GM12875 (cell line): Measurements from ENCODE around the gene DZIP3.

Source experiments
- H3K4me3 ChIP-seq: one replicate; pipeline ENCODE4 v1.5.1; 2011; ENCODE audit warnings: low read depth, low read length, control low read depth
- CTCF ChIP-seq: IDR thresholded peaks from 2 replicates; pipeline ENCODE4 v1.5.1; 2011; ENCODE audit warnings: low read depth, mild to moderate bottlenecking, control low read depth, inconsistent platforms, low read length, moderate library complexity, borderline replicate concordance; ENCODE audit not compliant: insufficient read depth

DZIP3 gene

GRCh38 chr3:108598375-108598774 is 8.9 kb downstream of the DZIP3 start:
- no peak for TF ChIP-seq CTCF
- no peak overlapping the region for H3K4me3 ChIP-seq

GRCh38 chr3:108599677-108600409 is 10.3 kb downstream of the DZIP3 start:
- no peak for TF ChIP-seq CTCF
- H3K4me3 ChIP-seq = no peak overlapping the region

DNA sequence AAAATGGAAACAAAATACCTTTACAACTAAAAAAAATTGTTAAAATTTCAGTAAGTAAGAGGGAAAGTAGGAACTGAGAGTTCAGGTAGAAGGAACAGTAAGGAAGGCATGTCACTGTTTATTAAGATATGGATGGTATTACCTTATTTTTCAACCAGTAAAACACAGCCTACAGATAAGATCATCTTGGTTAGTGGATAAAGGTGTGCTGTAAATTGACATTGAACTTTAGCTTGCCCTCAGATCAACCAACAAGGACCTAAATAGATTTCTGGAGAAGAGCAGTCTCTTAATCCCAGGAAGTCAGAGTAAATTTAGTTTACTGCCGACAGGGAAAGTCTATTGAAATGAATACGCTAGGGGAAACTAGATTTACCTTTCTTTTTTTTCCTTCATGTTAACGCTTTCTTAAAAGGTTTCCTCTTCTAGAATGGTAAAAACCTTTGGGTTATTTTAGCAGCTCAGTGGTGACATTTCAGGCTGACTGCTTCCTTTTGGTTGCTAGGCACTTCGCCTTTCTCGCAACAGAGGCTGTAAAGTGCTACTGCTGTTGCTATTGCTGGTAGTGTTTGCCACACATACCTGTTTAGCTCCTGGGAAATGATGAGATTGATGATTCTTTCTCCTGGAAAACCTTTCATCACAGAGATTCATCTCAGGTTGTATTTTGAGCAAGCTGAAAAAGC is 12.9 kb downstream of the DZIP3 start:
- TF ChIP-seq CTCF = no peak
- no peak overlapping the region for H3K4me3 ChIP-seq

DNA sequence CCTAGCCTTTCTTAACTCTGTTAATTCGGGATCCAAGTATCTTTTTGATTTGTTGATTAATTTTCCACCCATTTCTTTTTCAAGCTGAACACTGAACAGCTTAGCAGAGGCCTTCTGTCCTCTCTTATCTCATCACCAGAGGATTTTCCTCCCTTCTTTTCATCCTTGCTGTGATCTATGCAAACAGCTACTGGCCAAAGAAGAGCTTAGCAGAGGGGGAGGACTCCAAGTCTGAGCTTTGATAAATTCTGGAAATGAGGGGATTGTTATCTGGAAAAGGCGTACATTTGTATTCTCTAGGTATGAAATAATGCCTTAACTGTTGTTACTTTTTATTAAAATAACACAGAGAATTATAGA is 13.4 kb downstream of the DZIP3 start:
- TF ChIP-seq CTCF = no peak

GRCh38 chr3:108603691-108604090 is 14.2 kb downstream of the DZIP3 start:
- no peak for TF ChIP-seq CTCF
- no peak overlapping the region for H3K4me3 ChIP-seq

More for the DNA sequence above, 13.4 kb downstream of the DZIP3 start:
- no peak overlapping the region for H3K4me3 ChIP-seq

DNA sequence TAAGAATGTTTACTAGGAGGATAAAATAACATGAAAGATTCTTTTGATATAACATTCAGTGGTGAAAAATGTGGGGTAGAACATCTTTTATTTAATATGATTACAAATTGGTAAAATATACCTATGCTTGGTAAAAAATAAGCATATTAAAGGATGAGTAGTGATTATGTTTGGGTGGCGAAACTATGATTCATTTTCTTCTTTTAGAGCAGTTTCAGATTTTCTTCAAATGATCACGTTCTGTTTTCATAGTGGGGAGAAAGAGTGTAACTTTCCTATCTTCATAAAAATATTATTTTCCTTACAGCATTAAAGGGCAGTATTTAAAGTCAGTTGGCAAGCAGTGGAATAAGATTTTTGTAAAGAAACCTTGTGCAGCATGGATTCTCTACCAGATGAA is 15.5 kb downstream of the DZIP3 start:
- no peak overlapping the region for H3K4me3 ChIP-seq
- TF ChIP-seq CTCF = no peak

DNA sequence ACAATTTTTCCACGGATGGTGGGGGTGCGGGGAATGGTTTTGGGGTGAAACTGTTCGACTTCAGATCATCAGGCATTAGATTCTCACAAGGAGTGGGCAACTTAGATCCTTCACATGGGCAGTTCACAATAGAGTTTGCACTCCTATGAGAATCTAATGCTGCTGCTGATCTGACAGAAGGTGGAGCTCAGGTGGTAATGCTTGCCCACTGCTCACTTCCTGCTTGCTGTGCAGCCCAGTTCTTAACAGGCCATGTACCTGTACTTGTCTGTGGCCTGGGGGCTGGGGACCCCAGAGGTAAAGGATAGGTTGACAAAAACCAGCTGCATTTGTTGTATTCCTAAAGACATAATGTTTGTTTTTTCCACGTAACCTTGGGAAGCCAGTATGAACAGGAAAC is 16.0 kb downstream of the DZIP3 start:
- TF ChIP-seq CTCF = no peak
- no peak overlapping the region for H3K4me3 ChIP-seq
